IMR-90 (cell line): ENCODE measurements around the gene RAD21L1. TPM values are rescaled to one million over a fixed set of nuclear protein-coding genes. Genes with fewer than 3 reads are reported as not detected.

Experiments used
- ATAC-seq: fragments of 200-7000 bp; cut with Tn5 transposase; 2 replicates; pipeline ENCODE4 v1.9.1; 2020; ENCODE audit warnings: low read depth, mild to moderate bottlenecking, moderate library complexity
- BruUV-seq: library from RNA; stranded (reverse); fragments of 400-500 nt; replicated peaks from 2 replicates; lab custom pipeline; 2021; lab: Mats Ljungman, UMichigan
- CTCF ChIA-PET: fragments of 300-600 bp; formaldehyde crosslinking; extraction: SDS; loops from one replicate; lab custom pipeline; 2021; ENCODE audit warnings: antibody characterized with exemption; lab: Yijun Ruan, JAX
- POLR2A ChIA-PET: fragments of 300-600 bp; sonication (Branson Sonifier 250); formaldehyde crosslinking; loops from one replicate; lab custom pipeline; 2022; ENCODE audit warnings: antibody characterized with exemption; ENCODE audit not compliant: unreplicated experiment; lab: Charles Lee
- DNase-seq: peaks from one replicate; pipeline ENCODE4 v3.0.0; 2013
- H2AFZ ChIP-seq: replicated peaks from 2 replicates; pipeline ENCODE3; 2013; ENCODE audit warnings: low read length, mild to moderate bottlenecking; ENCODE audit not compliant: poor library complexity
- H2AK5ac ChIP-seq: 2 replicates; pipeline ENCODE4 v1.6.1; 2013; ENCODE audit warnings: low read depth, low read length, inconsistent platforms
- H2AK9ac ChIP-seq: replicated peaks from 2 replicates; pipeline ENCODE3; 2013; ENCODE audit warnings: mild to moderate bottlenecking, low read depth, low read length, moderate library complexity; ENCODE audit not compliant: poor library complexity
- H2BK120ac ChIP-seq: 2 replicates; pipeline ENCODE4 v1.6.1; 2013; ENCODE audit warnings: low read depth, low read length, inconsistent platforms
- H2BK15ac ChIP-seq: 3 replicates; pipeline ENCODE4 v1.6.1; 2013; ENCODE audit warnings: low read depth, low read length, inconsistent platforms
- H2BK20ac ChIP-seq: 2 replicates; pipeline ENCODE4 v1.6.1; 2013; ENCODE audit warnings: low read depth, mild to moderate bottlenecking, inconsistent platforms, low read length, moderate library complexity
- H2BK5ac ChIP-seq: 2 replicates; pipeline ENCODE4 v1.6.1; 2013; ENCODE audit warnings: mild to moderate bottlenecking, low read depth, low read length, inconsistent platforms; ENCODE audit not compliant: poor library complexity, severe bottlenecking
- H3K14ac ChIP-seq: replicated peaks from 2 replicates; pipeline ENCODE4 v1.6.1; 2013; ENCODE audit warnings: low read depth, low read length, inconsistent platforms
- H3K18ac ChIP-seq: 2 replicates; pipeline ENCODE4 v1.6.1; 2013; ENCODE audit warnings: low read depth, low read length, control low read depth
- H3K23ac ChIP-seq: 2 replicates; pipeline ENCODE4 v1.6.1; 2013; ENCODE audit warnings: low read depth, low read length, inconsistent platforms
- H3K27ac ChIP-seq: 2 replicates; pipeline ENCODE4 v1.5.1; 2013; ENCODE audit warnings: mild to moderate bottlenecking, control low read depth, low read length; ENCODE audit not compliant: insufficient read depth
- H3K27me3 ChIP-seq: 2 replicates; pipeline ENCODE4 v1.6.1; 2013; ENCODE audit warnings: low read length; ENCODE audit not compliant: control insufficient read depth, insufficient read depth
- H3K36me3 ChIP-seq: 2 replicates; pipeline ENCODE4 v1.6.1; 2013; ENCODE audit warnings: low read length, mixed read lengths; ENCODE audit not compliant: control insufficient read depth, insufficient read depth
- H3K4ac ChIP-seq: 2 replicates; pipeline ENCODE4 v1.6.1; 2013; ENCODE audit warnings: low read depth, low read length, inconsistent platforms
- H3K4me1 ChIP-seq: 2 replicates; pipeline ENCODE4 v1.6.1; 2013; ENCODE audit warnings: low read length, mixed read lengths; ENCODE audit not compliant: control insufficient read depth, insufficient read depth
- H3K4me2 ChIP-seq: 2 replicates; pipeline ENCODE4 v1.6.1; 2013; ENCODE audit warnings: low read depth, mild to moderate bottlenecking, control low read depth, low read length, moderate library complexity
- H3K4me3 ChIP-seq: 2 replicates; pipeline ENCODE4 v1.5.1; 2013; ENCODE audit warnings: low read depth, mild to moderate bottlenecking, control low read depth, low read length, moderate library complexity; ENCODE audit not compliant: insufficient read depth
- H3K56ac ChIP-seq: 2 replicates; pipeline ENCODE4 v1.6.1; 2013; ENCODE audit warnings: low read length, inconsistent platforms; ENCODE audit not compliant: insufficient read depth; ENCODE audit errors: extremely low read depth
- H3K79me1 ChIP-seq, 2 experiments: 2 replicates each; pipeline ENCODE4 v1.6.1; 2013; ENCODE audit warnings: low read length in 2 of 2, inconsistent platforms in 1 of 2, low read depth in 1 of 2
- H3K9ac ChIP-seq: 2 replicates; pipeline ENCODE4 v1.6.1; 2013; ENCODE audit warnings: low read depth, low read length, control low read depth
- H3K9me1 ChIP-seq: 2 replicates; pipeline ENCODE4 v1.6.1; 2013; ENCODE audit warnings: low read length, inconsistent platforms; ENCODE audit not compliant: insufficient read depth
- H3K9me3 ChIP-seq: 2 replicates; pipeline ENCODE4 v1.6.1; 2013; ENCODE audit warnings: low read length; ENCODE audit not compliant: control insufficient read depth, insufficient read depth
- H4K20me1 ChIP-seq: 2 replicates; pipeline ENCODE4 v1.6.1; 2013; ENCODE audit warnings: low read length, inconsistent platforms; ENCODE audit not compliant: insufficient read depth
- H4K5ac ChIP-seq: 2 replicates; pipeline ENCODE4 v1.6.1; 2013; ENCODE audit warnings: mild to moderate bottlenecking, low read depth, low read length, control low read depth
- H4K8ac ChIP-seq, 2 experiments: 2 replicates each; pipeline ENCODE4 v1.6.1; 2013; ENCODE audit warnings: low read depth in 2 of 2, low read length in 2 of 2, control low read depth in 1 of 2, inconsistent platforms in 1 of 2
- H4K91ac ChIP-seq: 2 replicates; pipeline ENCODE4 v1.6.1; 2013; ENCODE audit warnings: low read depth, low read length, inconsistent platforms; ENCODE audit not compliant: insufficient read depth
- BHLHE40 ChIP-seq: fragments of 150-350 bp; IDR thresholded peaks from 2 replicates; pipeline ENCODE4 v1.6.1; 2016; ENCODE audit warnings: mild to moderate bottlenecking, low read depth, low read length
- CEBPB ChIP-seq: IDR thresholded peaks from 2 replicates; pipeline ENCODE4 v1.6.1; 2012; ENCODE audit warnings: low read depth, low read length, improper control_type of control experiment
- CHD1 ChIP-seq: IDR thresholded peaks from 2 replicates; pipeline ENCODE4 v1.6.1; 2012; ENCODE audit warnings: low read depth, low read length, improper control_type of control experiment
- CTCF ChIP-seq: conservative IDR thresholded peaks from 2 replicates; pipeline ENCODE4 v1.5.1; 2012; ENCODE audit warnings: mild to moderate bottlenecking, low read depth, low read length, improper control_type of control experiment
- ELK1 ChIP-seq: fragments of 150-350 bp; IDR thresholded peaks from 2 replicates; pipeline ENCODE4 v1.6.1; 2016; ENCODE audit warnings: low read depth, mild to moderate bottlenecking, low read length, moderate library complexity, borderline replicate concordance
- FOS ChIP-seq: fragments of 150-350 bp; IDR thresholded peaks from 2 replicates; pipeline ENCODE4 v1.6.1; 2016; ENCODE audit warnings: low read depth, low read length
- MAFK ChIP-seq: IDR thresholded peaks from 2 replicates; pipeline ENCODE4 v1.6.1; 2012; ENCODE audit warnings: low read depth, low read length, improper control_type of control experiment
- MAZ ChIP-seq: IDR thresholded peaks from 2 replicates; pipeline ENCODE4 v1.6.1; 2012; ENCODE audit warnings: low read depth, mild to moderate bottlenecking, low read length, improper control_type of control experiment, moderate library complexity, borderline replicate concordance
- MXI1 ChIP-seq: IDR thresholded peaks from 2 replicates; pipeline ENCODE4 v1.6.1; 2012; ENCODE audit warnings: low read depth, mild to moderate bottlenecking, low read length, moderate library complexity, borderline replicate concordance
- NFE2L2 ChIP-seq: fragments of 150-350 bp; IDR thresholded peaks from 2 replicates; pipeline ENCODE4 v1.6.1; 2016; ENCODE audit warnings: low read depth, mild to moderate bottlenecking, low read length
- POLR2A ChIP-seq: IDR thresholded peaks from 2 replicates; pipeline ENCODE4 v1.6.1; 2012; ENCODE audit warnings: mild to moderate bottlenecking, low read depth, low read length
- RAD21 ChIP-seq: IDR thresholded peaks from 2 replicates; pipeline ENCODE4 v1.6.1; 2012; ENCODE audit warnings: low read length, improper control_type of control experiment
- RCOR1 ChIP-seq: IDR thresholded peaks from 2 replicates; pipeline ENCODE4 v1.6.1; 2012; ENCODE audit warnings: mild to moderate bottlenecking, low read length, improper control_type of control experiment; ENCODE audit not compliant: insufficient replicate concordance
- RFX5 ChIP-seq: IDR thresholded peaks from 2 replicates; pipeline ENCODE4 v1.8.0; 2012; ENCODE audit warnings: low read depth, mild to moderate bottlenecking, low read length, moderate library complexity
- SMC3 ChIP-seq: fragments of 150-350 bp; IDR thresholded peaks from 2 replicates; pipeline ENCODE4 v1.6.1; 2016; ENCODE audit warnings: low read depth, mild to moderate bottlenecking, antibody characterized with exemption, low read length, moderate library complexity
- USF2 ChIP-seq: fragments of 150-350 bp; IDR thresholded peaks from 2 replicates; pipeline ENCODE4 v1.6.1; 2017; ENCODE audit warnings: mild to moderate bottlenecking, antibody characterized with exemption, low read length, low read depth
- WGBS, 2 experiments: methylation state at CpG; one replicate each; pipeline versions ENCODE4 v1.1.5 to v1.1.7; 2013; ENCODE audit warnings: missing lambda C conversion rate in 2 of 2; ENCODE audit not compliant: insufficient read length in 1 of 2; ENCODE audit errors: extremely low coverage in 2 of 2; 5-methylcytosine and 5-hydroxymethylcytosine counted together
- dilution Hi-C: fragments of 300-500 bp; cut with HindIII; formaldehyde crosslinking; loops from one replicate; pipeline ENCODE4 v1.14.3; 2018; ENCODE audit warnings: low sequenced_read_pairs; ENCODE audit not compliant: unreplicated experiment
- in situ Hi-C: fragments of 300-500 bp; cut with MboI; formaldehyde crosslinking; loops from 3 replicates; pipeline ENCODE4 v1.14.3; 2019; ENCODE audit warnings: low sequenced_read_pairs, inconsistent platforms, mixed read lengths
- intact Hi-C: fragments of 100-400 bp; cut with micrococcal nuclease; formaldehyde crosslinking; loops from 2 replicates; pipeline ENCODE4 v1.10.0; 2022
- polyA plus RNA-seq, 3 experiments: library from polyadenylated mRNA; depleted of rRNA; stranded (reverse); fragments of >200 nt; gene quantifications; 2 replicates each; pipeline ENCODE4 v1.2.3, GENCODE V29; 2012; ENCODE audit warnings: low replicate concordance in 1 of 3
- total RNA-seq: library from RNA; depleted of rRNA; stranded (reverse); fragments of >200 nt; gene quantifications from 2 replicates; pipeline ENCODE4 v1.2.3, GENCODE V29; 2012

RAD21L1 gene
- total and polyA plus RNA-seq, 2 of the 4 experiments (the other 2 are of a cell fraction): not detected

- Histone ChIP-seq H4K91ac (no peak overlapping the region), H2BK20ac (no peak overlapping the region), H3K4ac (no peak overlapping the region), H3K18ac (no peak overlapping the region), H3K9ac (no peak overlapping the region), H3K27me3 (peaks cover 50% of the 10 kb centered on the region), H2AK5ac (no peak overlapping the region), H3K4me2 (no peak overlapping the region), H3K4me3 (no peak overlapping the region), H4K5ac (no peak overlapping the region), H3K23ac (no peak overlapping the region), H2BK120ac (no peak overlapping the region), H4K20me1 (no peaks in the 10 kb centered on the region; the same call in 1 of the 2 replicates), H3K56ac (no peak overlapping the region), H3K9me1 (peaks cover 3% of the 10 kb centered on the region; the same call in 1 of the 2 replicates), H3K4me1 (no peaks in the 10 kb centered on the region), H2BK5ac (peak overlapping the region; percentile 92), H2AK9ac (no peak overlapping the region), H3K79me1 (no peaks in the 10 kb centered on the region), H4K8ac (no peak overlapping the region), H2AFZ (no peak overlapping the region), H3K9me3 (no peaks in the 10 kb centered on the region), H3K27ac (no peak overlapping the region), H2BK15ac (no peak overlapping the region), H3K14ac (no peak overlapping the region), H3K36me3 (no peaks in the 10 kb centered on the region)
- in situ Hi-C loops (no loop called here), dilution Hi-C loops (no loop called here), intact Hi-C loops (no loop called here)
- WGBS, 2 experiments: no CpG with 5 or more reads among the region's 1 CpG
- DNase-seq (no peak), ATAC-seq (no peak)
- POLR2A ChIA-PET: no interaction called here
- BruUV-seq: no TSS peak
- CTCF ChIA-PET: no interaction called here
- TF ChIP-seq POLR2A: no peak
- TF ChIP-seq CEBPB: no peak
- TF ChIP-seq MXI1: no peak
- TF ChIP-seq SMC3: no peak
- TF ChIP-seq CHD1: no peak
- no peak for TF ChIP-seq BHLHE40
- no peak for TF ChIP-seq CTCF
- TF ChIP-seq RAD21: no peak
- TF ChIP-seq MAZ: no peak
- TF ChIP-seq RCOR1: no peak
- no peak for TF ChIP-seq NFE2L2
- TF ChIP-seq USF2: no peak
- no peak for TF ChIP-seq FOS
- TF ChIP-seq RFX5: no peak
- no peak for TF ChIP-seq MAFK
- no peak for TF ChIP-seq ELK1
These were observed 37.5 kb upstream of the RAD21L1 start for GRCh38 chr20:1188347-1188746.
